Measurements from ENCODE around the gene MYLIP.
A peak's percentile ranks its signal among the peaks of the same experiment; 100 is the strongest.

MYLIP gene

DNA sequence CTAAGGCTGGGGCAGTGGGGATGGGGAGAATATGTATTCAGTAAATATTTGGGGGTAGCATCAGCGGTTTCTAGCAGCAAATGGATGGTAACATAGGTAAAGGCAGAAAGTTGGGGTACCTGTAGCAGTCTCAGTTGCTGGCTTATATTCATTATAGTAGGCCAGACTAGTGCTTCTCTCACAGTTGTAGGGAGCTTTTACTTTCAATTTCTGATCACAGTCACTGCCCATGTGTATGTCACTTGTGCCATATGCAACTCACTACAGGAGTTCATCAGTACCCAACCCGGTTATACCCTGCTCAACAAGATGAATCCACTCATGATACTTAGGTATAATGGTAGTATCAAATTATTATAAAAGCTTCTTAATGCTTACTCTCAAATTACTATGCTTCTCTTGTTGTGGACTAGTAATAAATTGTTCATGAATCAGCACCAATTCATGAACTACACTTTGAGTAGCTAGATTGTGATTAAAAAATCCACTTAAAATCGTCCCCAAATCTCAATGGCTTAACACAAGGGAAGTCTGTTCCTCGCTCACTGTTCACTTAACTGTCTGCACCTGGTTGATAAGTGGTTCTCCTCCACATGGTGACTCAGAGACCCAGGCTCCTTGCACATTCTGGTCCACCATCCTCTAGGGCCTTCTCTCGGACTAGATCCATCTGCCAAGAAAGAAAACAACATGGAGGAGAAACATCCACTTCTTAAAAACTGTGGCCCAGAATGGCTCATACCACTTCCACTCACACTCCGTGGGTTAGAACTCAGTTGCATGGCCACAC lies 31.3 kb upstream of the MYLIP start:
- TF ChIP-seq, protein P1, sequence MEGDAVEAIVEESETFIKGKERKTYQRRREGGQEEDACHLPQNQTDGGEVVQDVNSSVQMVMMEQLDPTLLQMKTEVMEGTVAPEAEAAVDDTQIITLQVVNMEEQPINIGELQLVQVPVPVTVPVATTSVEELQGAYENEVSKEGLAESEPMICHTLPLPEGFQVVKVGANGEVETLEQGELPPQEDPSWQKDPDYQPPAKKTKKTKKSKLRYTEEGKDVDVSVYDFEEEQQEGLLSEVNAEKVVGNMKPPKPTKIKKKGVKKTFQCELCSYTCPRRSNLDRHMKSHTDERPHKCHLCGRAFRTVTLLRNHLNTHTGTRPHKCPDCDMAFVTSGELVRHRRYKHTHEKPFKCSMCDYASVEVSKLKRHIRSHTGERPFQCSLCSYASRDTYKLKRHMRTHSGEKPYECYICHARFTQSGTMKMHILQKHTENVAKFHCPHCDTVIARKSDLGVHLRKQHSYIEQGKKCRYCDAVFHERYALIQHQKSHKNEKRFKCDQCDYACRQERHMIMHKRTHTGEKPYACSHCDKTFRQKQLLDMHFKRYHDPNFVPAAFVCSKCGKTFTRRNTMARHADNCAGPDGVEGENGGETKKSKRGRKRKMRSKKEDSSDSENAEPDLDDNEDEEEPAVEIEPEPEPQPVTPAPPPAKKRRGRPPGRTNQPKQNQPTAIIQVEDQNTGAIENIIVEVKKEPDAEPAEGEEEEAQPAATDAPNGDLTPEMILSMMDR (IDR thresholded peaks at IDR 0.05; ENCODE audit: low read length, missing control alignments) = no peak
- H3K4me3 ChIP-seq (replicated peaks; ENCODE audit: low read depth, low read length) = no peak overlapping the region
- DNase-seq (ENCODE audit: low read depth) = no peak

DNA sequence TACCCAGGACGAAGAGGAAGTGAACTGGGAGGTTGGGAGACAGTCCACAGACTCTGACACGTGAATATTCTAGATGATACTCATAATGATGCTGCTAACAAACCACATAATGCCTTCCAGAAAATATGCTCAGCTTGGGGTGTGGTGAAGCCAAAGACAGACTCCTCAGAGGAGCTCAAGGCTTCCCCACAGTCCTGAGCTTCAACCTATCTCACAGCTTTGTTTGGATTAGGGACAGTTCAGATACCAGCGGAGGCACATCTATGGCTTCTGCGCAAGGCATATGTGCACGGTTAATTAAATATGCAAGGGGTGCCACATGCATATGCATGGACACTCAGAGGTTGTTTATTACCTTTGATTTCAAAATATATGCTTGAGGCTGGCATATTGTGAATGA lies 30.7 kb upstream of the MYLIP start:
- TF ChIP-seq, protein P1 (IDR thresholded peaks at IDR 0.05; ENCODE audit: low read length, missing control alignments) = no peak
- no peak overlapping the region for H3K4me3 ChIP-seq (replicated peaks; ENCODE audit: low read depth, low read length)
- DNase-seq (ENCODE audit: low read depth) = no peak

DNA sequence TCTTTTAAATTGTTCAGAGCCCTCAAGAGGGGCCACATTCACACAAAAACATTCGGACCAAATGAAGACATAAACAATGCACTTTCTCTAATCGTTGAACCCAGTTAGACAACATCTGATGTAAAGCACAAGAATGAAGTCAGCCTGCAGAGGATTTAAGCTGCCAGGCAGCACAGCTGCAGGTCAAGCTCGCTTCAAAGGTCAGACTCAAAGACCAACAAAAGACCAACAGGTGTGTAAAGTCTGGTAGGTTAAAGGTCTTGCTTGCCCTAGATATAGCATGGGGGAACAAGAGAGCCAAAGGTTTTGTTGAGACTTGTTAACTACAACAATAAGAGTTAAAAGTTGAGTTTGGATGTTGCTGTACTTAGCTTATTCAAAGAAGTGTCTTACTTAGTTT lies 26.7 kb upstream of the MYLIP start:
- no peak overlapping the region for H3K4me3 ChIP-seq (replicated peaks; ENCODE audit: low read depth, low read length)
- no peak for DNase-seq (ENCODE audit: low read depth)
- TF ChIP-seq, protein P1 (IDR thresholded peaks at IDR 0.05; ENCODE audit: low read length, missing control alignments) = no peak

DNA sequence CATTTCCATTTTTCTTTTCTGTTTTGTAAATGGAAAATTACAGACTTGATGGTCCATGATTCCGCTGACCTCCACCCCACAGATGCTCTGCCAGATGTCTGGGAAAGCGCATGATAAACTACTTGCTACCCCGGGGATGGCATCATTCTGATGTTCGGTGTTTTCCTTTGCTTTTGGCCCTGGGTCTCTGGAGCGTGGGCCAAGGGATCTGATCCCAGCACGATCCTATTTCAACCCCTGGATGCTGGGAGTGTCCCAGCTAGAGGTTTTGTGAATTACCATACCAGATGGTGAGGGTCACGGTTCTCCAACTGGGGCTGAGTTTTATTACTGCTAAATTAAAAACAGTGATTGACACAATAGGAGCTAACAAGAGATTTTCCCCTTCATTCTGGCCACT lies 25.2 kb upstream of the MYLIP start:
- H3K4me3 ChIP-seq (replicated peaks; ENCODE audit: low read depth, low read length) = no peak overlapping the region
- no peak for DNase-seq (ENCODE audit: low read depth)
- TF ChIP-seq, protein P1 (IDR thresholded peaks at IDR 0.05; ENCODE audit: low read length, missing control alignments) = no peak

DNA sequence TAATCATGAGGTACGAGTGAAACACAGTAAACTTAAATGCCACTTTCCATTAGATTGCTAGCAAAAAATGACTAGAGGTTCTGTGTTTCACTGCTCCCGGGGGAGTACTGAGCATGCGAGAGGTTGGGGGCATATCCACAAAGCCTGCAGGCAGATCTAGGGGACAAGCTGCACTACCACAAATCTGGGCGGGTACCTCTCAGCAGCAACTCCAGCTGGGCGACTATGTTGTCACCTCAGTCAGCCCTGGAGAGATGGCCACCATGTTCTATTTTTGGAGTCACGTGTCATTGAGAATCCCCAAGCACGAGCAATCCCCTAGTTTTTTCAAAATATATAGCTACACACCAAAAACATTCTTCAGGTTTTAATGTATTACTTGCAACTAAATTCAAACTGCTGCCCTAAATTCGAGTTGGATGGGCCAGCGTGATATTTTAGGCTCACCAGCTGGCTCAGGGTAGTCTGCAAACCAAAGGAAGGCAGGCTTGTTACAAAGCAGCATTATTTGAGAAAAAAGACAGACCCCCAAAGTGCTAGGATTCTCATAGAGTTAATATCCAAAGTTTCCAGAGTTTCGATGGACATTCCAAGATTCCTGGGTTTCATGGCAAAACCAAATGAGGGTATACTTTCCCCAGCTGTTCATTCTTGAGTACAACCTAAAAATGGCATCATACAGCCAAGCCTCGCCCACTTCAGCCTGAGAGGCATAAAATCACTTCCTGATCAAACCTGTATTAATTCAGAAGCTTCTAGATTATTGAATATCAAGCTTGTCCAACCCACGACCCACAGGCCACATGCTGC lies 24.1 kb upstream of the MYLIP start:
- TF ChIP-seq, protein P1 (IDR thresholded peaks at IDR 0.05; ENCODE audit: low read length, missing control alignments) = no peak
- no peak overlapping the region for H3K4me3 ChIP-seq (replicated peaks; ENCODE audit: low read depth, low read length)
- no peak for DNase-seq (ENCODE audit: low read depth)

DNA sequence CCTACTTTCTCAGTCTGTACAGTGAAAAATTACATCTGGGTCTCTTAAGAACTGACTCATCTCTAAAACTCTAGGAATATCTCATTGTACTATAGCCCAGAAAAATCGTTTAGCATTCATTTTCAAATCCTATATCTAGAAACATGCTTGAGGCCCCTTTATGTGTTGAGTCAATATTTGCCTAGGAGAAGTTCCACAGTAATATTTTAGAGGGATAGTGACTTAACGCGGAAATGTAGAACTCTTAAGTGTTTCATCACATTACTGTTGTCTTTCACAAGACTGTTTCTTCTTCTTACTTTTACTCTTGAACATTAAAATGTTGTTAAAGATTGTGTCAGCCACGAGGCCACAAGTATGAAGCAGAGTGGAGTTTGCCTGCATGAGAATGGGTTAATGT lies 23.0 kb upstream of the MYLIP start:
- H3K4me3 ChIP-seq (replicated peaks; ENCODE audit: low read depth, low read length) = no peak overlapping the region
- TF ChIP-seq, protein P1 (IDR thresholded peaks at IDR 0.05; ENCODE audit: low read length, missing control alignments) = no peak
- peak; percentile 55 for DNase-seq (ENCODE audit: low read depth)
